ENCODE measurements around the gene ANKRD18B. TPM values are rescaled to one million over a fixed set of nuclear protein-coding genes. Genes with fewer than 3 reads are reported as not detected.

ANKRD18B gene
- total and polyA plus RNA-seq, 2 of the 8 experiments (the other 6 are each of a cell fraction or from before 2014, with no cell fraction given): 1.6 to 13.8 TPM

GRCh38 chr9:33614001-33614687, 90.1 kb downstream of the ANKRD18B start:
- H2BK20ac ChIP-seq (ENCODE audit: low read length): no peak overlapping the region
- POLR2A ChIA-PET (ENCODE audit: partially characterized antibody): no interaction called here

More at GRCh38 chr9:33614001-33614687, 90.1 kb downstream of the ANKRD18B start:
- no peak for FAIRE-seq
- no peaks in the 10 kb centered on the region for H3K79me1 ChIP-seq (ENCODE audit: low read depth, low read length)
- no peaks in the 10 kb centered on the region for H3K23me2 ChIP-seq (ENCODE audit: low read depth, low read length)
- no peak overlapping the region for H3K23ac ChIP-seq (ENCODE audit: insufficient read length)
- H3K27ac ChIP-seq (ENCODE audit: low read depth, low read length): no peak overlapping the region
- no peak overlapping the region for H3K4me2 ChIP-seq (ENCODE audit: insufficient read depth in 1 of 2, low read depth in 2 of 2, low read length in 2 of 2)
- H2BK15ac ChIP-seq (ENCODE audit: low read length): no peak overlapping the region; the same call in 1 of the 2 replicates
- H2AK5ac ChIP-seq (ENCODE audit: low read depth, low read length): no peak overlapping the region
- H2BK5ac ChIP-seq (ENCODE audit: low read depth, low read length): no peak overlapping the region
- H3K9me3 ChIP-seq (ENCODE audit: insufficient read depth in 2 of 2, low read depth in 1 of 2, low read length in 1 of 2): no peaks in the 10 kb centered on the region
- H3K18ac ChIP-seq (ENCODE audit: extremely low read depth, low read length): no peak overlapping the region
- no peak overlapping the region for H4K8ac ChIP-seq (ENCODE audit: extremely low read depth, insufficient read depth, low read length)
- H3K27me3 ChIP-seq (replicated peaks in 1 of 4; ENCODE audit: control insufficient read depth in 3 of 4, extremely low read depth in 1 of 4, insufficient read depth in 3 of 4, low read length in 3 of 4): no peaks in the 10 kb centered on the region
- H4K91ac ChIP-seq (replicated peaks; ENCODE audit: insufficient read length, low read length): no peak overlapping the region
- no peaks in the 10 kb centered on the region for H3K4me1 ChIP-seq (replicated peaks in 1 of 4; ENCODE audit: control insufficient read depth in 3 of 4, insufficient read depth in 4 of 4, low read length in 3 of 4)
- no peaks in the 10 kb centered on the region for H4K20me1 ChIP-seq (replicated peaks in 1 of 2; ENCODE audit: control insufficient read depth in 1 of 2, insufficient read depth in 2 of 2, low read length in 2 of 2)
- H3K79me2 ChIP-seq (ENCODE audit: control insufficient read depth in 1 of 2, insufficient read depth in 2 of 2, low read length in 2 of 2): no peaks in the 10 kb centered on the region
- no peaks in the 10 kb centered on the region for H3K36me3 ChIP-seq (ENCODE audit: control insufficient read depth in 2 of 4, insufficient read depth in 4 of 4, low read length in 3 of 4)
- CTCF ChIA-PET (ENCODE audit: partially characterized antibody): interaction anchor here (1.2 to 1.4 kb wide), 3 partner anchors 36 to 107 kb away, joined by 3 to 4 read pairs (median 4); no protein-coding TSS in a partner anchor
- DNase-seq (ENCODE audit: low read depth in 1 of 2, low spot score in 2 of 2): no peak
- TF ChIP-seq JUN (IDR thresholded peaks at IDR 0.05; ENCODE audit: low read depth, low read length) (no peak), CHD2 (IDR thresholded peaks at IDR 0.05; ENCODE audit: low read length) (no peak)
- H3K14ac ChIP-seq (ENCODE audit: insufficient read length): no peak overlapping the region
- H2BK12ac ChIP-seq (ENCODE audit: low read depth, low read length): no peak overlapping the region
- no peak overlapping the region for H2BK120ac ChIP-seq (replicated peaks; ENCODE audit: low read depth, low read length)
- WGBS, 2 experiments (ENCODE audit: extremely low coverage in 1 of 2, insufficient coverage in 1 of 2, insufficient read length in 1 of 2, insufficient replicate concordance in 2 of 2, low coverage in 1 of 2, low lambda C conversion rate in 2 of 2, missing lambda C conversion rate in 1 of 2): 79% methylated on average over 7 of the region's 7 CpGs; no CpG with 5 or more reads in 1 of the 2 experiments
- no peak overlapping the region for H3K56ac ChIP-seq (replicated peaks; ENCODE audit: insufficient read length, low read depth, low read length)
- no peak overlapping the region for H3K4me3 ChIP-seq (ENCODE audit: extremely low read depth in 1 of 4, insufficient read depth in 2 of 4, low read depth in 3 of 4, low read length in 4 of 4)
- H4K5ac ChIP-seq (ENCODE audit: insufficient read length, low read depth, low read length): no peak overlapping the region
- H3K9ac ChIP-seq (replicated peaks in 1 of 4; ENCODE audit: extremely low read depth in 1 of 4, low read depth in 3 of 4, low read length in 3 of 4): no peak overlapping the region
- H3K4ac ChIP-seq (replicated peaks; ENCODE audit: insufficient read length, low read depth, low read length): no peak overlapping the region
- H2AFZ ChIP-seq (ENCODE audit: low read length): no peak overlapping the region
